ENCODE measurements around the gene GATAD2A.
A peak's percentile ranks its signal among the peaks of the same experiment; 100 is the strongest.

The GATAD2A gene

DNA sequence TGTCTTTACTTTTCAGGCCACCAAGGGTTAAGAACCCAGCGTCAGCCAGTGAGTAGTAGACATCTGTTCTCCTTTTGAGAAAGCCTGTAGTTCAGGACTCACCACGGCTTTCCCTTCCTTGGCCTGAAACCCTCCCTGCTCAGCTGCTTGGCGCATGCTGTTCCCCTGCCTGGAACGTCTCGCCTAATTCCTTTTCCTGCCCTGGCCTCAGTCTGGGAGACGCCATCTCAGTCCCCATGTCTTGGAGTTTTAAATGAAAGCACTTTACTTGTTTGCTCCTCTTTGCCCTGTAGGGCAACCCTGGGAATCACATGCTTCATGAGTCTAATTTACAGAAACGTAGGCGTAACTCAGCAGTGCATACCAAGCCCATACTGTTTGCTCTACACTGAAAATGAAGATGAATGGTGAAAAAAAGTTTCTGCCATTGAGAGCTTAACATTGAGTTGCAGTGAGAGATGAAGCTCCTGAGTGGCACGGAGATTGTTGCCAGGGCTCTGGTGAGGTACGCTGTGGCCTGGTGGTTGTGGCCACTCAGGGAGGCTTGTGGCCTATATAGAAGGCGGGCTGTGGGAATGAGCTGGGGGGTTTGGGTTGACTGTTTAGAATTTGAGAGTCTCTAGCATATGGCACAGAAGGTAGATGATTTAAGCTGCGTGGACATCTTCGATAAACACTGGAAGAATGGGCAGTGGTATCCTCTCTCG lies 52.8 kb downstream of the GATAD2A start:
- peak overlapping the region; percentile 88 for H3K4me3 Mint-ChIP-seq
- H3K9me3 Mint-ChIP-seq = no peaks in the 10 kb centered on the region
- H3K4me1 Mint-ChIP-seq (ENCODE audit: low read depth) = peaks cover 79% of the 10 kb centered on the region
- no peaks in the 10 kb centered on the region for H3K27me3 Mint-ChIP-seq
- H3K36me3 Mint-ChIP-seq (ENCODE audit: low read depth) = no peaks in the 10 kb centered on the region
- H3K27ac Mint-ChIP-seq = peak overlapping the region; percentile 98

DNA sequence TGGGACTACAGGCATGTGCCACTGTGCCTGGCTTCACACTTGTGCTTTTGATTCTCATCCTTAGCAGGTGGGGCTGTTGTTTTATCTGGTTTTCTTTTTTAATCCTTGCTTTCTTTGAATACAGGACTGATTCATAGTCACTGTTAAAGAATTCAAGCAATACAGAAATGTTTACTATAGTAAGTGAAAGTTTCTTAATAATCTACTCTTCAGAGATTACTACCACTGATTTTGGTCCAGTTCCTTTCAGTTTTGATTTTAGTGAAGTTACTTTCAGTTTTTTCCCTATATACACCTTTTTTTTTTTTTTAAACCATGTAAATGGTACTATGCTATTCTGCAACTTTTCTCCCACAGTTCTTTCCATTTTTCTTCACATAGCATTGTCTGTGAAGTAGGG lies 53.6 kb downstream of the GATAD2A start:
- H3K27ac Mint-ChIP-seq = peak overlapping the region; percentile 98
- no peaks in the 10 kb centered on the region for H3K36me3 Mint-ChIP-seq (ENCODE audit: low read depth)
- H3K4me1 Mint-ChIP-seq (ENCODE audit: low read depth) = peaks cover 85% of the 10 kb centered on the region
- H3K9me3 Mint-ChIP-seq = no peaks in the 10 kb centered on the region
- no peaks in the 10 kb centered on the region for H3K27me3 Mint-ChIP-seq
- H3K4me3 Mint-ChIP-seq = peak overlapping the region; percentile 88

DNA sequence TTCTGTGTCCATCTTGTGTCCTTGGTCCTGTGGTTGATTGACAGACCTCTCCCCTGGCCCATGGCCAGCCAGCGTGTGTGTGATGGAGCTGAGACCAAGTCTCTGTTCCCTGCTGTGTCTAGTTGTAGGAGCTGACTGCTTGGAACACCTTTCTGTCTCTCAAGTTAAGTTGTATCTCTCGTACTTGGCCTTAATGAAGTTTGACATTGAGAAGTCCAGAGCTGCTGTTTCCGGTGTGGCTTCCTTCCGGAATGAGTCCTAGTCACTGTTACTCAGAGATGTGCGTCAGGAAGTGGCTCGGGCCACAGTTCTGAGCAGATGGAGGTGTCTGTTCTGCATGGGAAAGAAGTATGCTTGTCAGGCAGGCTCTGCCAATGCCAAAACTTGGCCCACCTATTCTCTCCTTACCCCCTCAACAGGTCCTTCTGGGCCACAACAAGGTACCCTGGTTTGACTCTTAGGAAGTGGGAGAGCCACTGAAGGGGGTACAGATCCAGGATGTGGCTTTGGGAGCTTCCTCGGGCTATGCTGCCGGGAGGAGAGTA lies 54.3 kb downstream of the GATAD2A start:
- Mint-ChIP-seq H3K27me3 (no peaks in the 10 kb centered on the region), H3K4me3 (peak overlapping the region; percentile 88), H3K27ac (peak overlapping the region; percentile 98), H3K4me1 (ENCODE audit: low read depth) (peaks cover 90% of the 10 kb centered on the region), H3K9me3 (no peaks in the 10 kb centered on the region), H3K36me3 (ENCODE audit: low read depth) (peaks cover 6% of the 10 kb centered on the region)

DNA sequence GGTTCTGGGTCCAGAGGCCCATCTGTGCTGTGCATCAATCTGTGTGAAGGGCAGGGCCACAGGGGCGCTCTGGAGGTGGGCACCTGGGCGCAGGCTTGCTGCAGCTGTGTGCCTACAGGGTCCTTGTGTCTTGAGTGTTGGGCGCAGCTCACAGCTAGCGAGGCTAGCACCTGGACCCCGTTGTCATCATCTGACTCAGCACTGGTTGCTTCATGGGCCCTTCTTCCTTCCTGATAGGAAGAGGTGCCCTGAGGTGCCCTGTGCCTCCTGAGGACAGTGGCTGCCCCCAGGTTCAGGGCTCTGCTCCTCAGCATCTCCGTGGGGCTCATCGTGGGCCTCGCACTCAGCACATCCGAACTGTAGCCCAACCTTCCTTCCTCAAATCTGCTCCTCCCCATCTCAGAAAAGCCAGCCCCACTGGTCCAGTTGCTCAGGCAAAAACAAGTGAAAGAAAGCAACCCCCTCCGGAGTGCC lies 54.8 kb downstream of the GATAD2A start:
- no peaks in the 10 kb centered on the region for H3K27me3 Mint-ChIP-seq
- H3K36me3 Mint-ChIP-seq (ENCODE audit: low read depth) = peaks cover 11% of the 10 kb centered on the region
- H3K27ac Mint-ChIP-seq = peak overlapping the region; percentile 98
- H3K4me1 Mint-ChIP-seq (ENCODE audit: low read depth) = peaks cover 92% of the 10 kb centered on the region
- no peaks in the 10 kb centered on the region for H3K9me3 Mint-ChIP-seq
- H3K4me3 Mint-ChIP-seq = peak overlapping the region; percentile 88

DNA sequence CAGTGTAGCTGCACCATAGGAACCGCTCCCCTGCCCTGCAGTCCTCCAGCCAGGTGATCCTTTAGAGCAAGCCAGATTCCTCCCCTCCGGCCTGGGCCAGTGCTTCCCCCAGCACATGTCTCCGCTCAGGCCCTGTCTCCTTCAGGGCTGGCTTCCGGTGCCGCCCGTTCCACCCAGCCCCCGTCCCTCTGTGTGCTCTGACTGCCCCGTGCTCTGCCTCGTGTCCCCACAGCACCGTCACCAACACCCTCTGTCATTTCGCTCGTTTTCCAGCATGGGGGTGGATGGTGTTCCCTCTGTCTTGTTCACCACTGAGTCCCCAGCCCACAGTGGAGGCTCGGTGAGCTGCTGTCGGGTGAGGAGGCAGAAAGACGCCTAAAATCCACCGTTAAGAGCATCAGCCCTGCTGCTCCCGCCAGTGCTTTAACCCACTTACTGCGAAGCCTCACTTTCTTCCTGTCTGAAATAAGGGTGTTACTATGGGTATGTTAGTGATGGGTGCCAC lies 55.3 kb downstream of the GATAD2A start:
- H3K36me3 Mint-ChIP-seq (ENCODE audit: low read depth) = peaks cover 16% of the 10 kb centered on the region
- no peaks in the 10 kb centered on the region for H3K27me3 Mint-ChIP-seq
- peak overlapping the region; percentile 88 for H3K4me3 Mint-ChIP-seq
- H3K4me1 Mint-ChIP-seq (ENCODE audit: low read depth) = peaks cover 90% of the 10 kb centered on the region
- no peaks in the 10 kb centered on the region for H3K9me3 Mint-ChIP-seq
- peak overlapping the region; percentile 98 for H3K27ac Mint-ChIP-seq

DNA sequence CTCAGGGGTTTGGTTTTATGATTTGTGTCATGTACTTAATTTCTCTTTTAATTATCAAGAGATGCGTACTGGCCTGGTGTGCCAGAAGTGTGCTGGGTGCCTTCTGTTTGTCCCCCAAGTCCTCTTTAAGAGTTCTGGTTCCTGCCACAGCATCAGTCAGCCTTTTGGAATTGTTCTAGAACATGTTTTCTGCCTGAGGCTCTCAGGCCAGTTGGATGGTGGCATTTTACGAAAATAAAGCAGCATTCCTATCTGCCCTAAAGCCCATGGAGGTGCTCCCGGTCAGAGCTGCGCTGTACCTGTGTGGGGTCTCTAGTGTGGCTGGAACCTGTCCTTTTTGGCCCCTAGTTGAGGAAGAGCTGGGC lies 55.8 kb downstream of the GATAD2A start:
- H3K9me3 Mint-ChIP-seq = peaks cover 5% of the 10 kb centered on the region
- peak overlapping the region; percentile 88 for H3K4me3 Mint-ChIP-seq
- H3K4me1 Mint-ChIP-seq (ENCODE audit: low read depth) = peaks cover 91% of the 10 kb centered on the region
- peaks cover 21% of the 10 kb centered on the region for H3K36me3 Mint-ChIP-seq (ENCODE audit: low read depth)
- H3K27ac Mint-ChIP-seq = peak overlapping the region; percentile 98
- no peaks in the 10 kb centered on the region for H3K27me3 Mint-ChIP-seq

DNA sequence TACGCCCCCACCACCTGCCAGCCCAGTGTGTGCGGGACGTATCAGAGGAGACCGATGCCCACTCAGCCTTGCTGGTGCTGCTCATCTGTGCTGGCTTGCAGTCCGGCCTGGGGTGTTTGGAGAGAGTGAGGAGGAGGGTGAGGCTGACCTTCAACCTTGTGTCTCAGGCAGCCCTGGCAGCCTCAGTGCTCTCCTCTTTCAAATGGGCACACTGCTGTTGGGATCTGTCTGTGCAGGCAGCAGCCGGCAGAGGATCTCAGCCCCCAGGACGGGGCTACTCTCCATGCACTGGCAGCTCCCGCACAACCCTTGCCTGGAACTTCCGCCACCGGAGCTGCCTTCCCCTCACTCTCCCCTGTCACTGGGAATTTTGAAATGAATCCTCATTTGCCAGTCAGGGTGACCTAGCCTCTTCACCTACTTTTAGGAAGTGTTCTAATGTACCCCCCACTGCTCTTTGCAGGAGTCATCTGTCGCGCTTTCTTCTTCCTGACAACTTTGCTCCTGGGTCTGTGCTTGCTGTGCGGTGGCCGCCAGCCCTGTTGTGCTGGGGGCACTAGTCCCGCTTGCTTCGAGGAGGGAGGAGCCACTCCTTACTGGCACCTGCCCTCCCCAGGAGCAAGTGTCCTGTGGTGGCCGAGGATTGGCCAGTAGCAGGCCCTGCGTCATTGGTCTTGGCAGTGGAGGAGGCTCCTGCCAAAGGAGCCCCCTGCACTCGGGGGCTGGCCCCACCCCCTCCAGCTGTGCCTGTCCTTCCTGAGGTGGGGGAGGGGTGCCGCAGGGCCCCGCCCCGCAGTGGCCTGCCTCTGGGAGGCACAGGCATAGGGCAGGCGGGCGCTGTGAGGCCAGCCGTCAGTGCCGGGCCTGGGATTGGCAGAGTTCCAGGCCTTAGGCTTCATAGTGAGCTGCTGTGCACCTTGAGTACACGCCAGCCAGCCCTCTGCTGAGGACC lies 56.5 kb downstream of the GATAD2A start:
- peak overlapping the region; percentile 88 for H3K4me3 Mint-ChIP-seq
- H3K36me3 Mint-ChIP-seq (ENCODE audit: low read depth) = peaks cover 27% of the 10 kb centered on the region
- H3K4me1 Mint-ChIP-seq (ENCODE audit: low read depth) = peaks cover 87% of the 10 kb centered on the region
- peaks cover 7% of the 10 kb centered on the region for H3K9me3 Mint-ChIP-seq
- no peaks in the 10 kb centered on the region for H3K27me3 Mint-ChIP-seq
- H3K27ac Mint-ChIP-seq = peak overlapping the region; percentile 98

DNA sequence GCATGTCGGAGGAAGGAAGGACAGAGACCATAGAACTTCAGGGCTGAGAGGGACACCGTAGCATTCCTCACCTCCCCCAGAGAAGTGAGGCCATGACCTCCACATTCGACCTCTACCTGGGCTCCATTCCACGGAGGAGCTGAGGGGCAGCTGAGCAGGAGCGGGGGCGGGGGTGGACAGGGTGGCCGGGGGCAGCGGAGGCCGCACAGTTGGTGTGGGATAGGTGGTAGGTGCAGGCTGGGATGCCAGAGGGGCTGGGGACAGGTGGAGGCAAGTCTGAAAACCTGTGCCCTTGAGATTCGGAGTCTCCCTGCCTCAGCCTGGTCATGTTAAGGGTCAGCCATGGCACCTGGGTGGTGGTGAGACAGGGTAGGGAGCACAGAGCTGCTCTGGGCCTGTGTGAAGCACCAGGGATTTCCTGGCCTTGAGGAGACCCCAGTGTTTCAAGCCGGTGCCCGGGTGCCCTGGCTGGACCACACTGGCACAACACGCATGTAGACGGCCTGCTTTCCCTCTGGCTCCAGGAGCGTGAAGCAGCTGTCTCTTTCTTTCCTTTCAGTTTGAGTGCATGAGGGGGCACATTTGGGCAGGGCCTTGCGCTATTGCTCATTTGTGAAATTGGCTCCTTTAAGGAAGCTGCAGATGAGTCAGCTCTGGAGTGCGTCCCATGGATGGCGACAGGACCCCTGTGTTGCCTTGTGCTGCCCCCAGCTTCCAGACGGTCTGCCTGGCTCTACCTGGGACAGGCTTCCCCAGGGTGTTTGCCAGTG lies 58.1 kb downstream of the GATAD2A start:
- Mint-ChIP-seq H3K4me1 (ENCODE audit: low read depth) (peaks cover 75% of the 10 kb centered on the region), H3K4me3 (no peak overlapping the region), H3K27me3 (no peaks in the 10 kb centered on the region), H3K9me3 (peaks cover 19% of the 10 kb centered on the region), H3K27ac (peak overlapping the region; percentile 62), H3K36me3 (ENCODE audit: low read depth) (peaks cover 43% of the 10 kb centered on the region)

DNA sequence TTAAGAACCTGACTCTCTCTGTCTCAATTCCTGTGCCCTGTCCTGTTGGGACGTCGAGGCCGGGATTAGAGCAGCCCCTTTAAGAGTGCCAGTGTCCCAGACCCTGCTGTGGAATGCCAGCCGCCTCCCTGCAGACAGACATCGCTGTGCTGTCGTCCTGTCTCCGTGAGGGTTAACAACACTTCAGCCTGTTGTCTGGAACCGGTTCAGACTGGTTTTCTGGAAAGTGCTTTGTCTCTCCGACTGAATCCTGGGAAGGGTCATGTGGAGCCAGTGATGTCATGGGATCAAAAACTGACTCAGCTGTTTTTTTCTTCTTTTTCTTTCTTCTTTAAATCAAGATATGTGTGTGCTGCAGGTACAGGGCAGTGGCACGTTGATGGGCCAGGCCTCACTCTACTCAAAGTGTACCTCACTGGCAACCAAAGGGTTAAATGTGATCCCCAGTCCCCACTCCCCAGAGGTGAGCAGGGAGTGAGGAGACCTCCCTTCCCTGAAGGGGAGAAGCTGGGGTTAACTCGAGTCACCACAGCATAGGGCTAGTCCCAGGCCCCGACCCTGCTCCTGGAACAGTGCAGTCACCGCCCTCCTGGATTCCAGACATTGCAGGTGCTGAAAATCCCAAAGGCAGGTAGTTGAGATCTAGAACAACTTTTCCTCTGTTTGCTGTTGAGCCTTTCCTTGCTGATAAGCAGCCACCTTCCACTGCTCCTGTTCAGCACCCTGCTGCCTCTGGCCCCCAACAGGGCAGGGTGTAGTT lies 59.0 kb downstream of the GATAD2A start:
- Mint-ChIP-seq H3K27me3 (no peaks in the 10 kb centered on the region), H3K9me3 (peaks cover 22% of the 10 kb centered on the region), H3K4me1 (ENCODE audit: low read depth) (peaks cover 68% of the 10 kb centered on the region), H3K4me3 (no peak overlapping the region), H3K36me3 (ENCODE audit: low read depth) (peaks cover 51% of the 10 kb centered on the region), H3K27ac (peak overlapping the region; percentile 56)

DNA sequence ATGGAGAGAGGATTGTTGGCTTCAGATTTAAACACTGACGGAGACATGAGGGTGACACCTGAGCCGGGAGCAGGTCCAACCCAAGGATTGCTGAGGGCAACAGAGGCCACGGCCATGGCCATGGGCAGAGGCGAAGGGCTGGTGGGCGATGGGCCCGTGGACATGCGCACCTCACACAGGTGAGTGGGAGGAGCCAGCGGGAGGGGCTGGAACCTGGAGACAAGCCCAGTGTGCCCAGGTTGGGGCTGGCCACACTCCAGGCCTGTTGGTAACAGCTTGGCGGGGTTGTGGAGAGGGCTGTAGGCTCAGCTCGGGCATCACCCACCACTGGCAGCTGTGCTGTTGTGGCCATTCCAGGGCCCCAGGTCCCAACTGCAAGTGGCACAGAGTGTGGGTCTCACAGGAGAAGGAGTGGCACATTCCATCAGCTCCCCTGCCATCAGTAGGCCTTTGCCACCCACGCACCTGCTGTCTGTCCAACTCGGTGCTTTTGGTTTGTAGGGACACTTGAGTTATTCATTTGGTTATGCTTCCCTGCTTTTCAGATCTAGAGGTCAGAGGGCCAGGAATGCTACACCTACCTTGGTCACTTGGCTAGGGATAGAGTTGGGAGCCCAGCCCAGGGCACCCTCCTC lies 60.1 kb downstream of the GATAD2A start:
- peaks cover 60% of the 10 kb centered on the region for H3K36me3 Mint-ChIP-seq (ENCODE audit: low read depth)
- H3K27me3 Mint-ChIP-seq = no peaks in the 10 kb centered on the region
- H3K27ac Mint-ChIP-seq = peak overlapping the region; percentile 11
- no peak overlapping the region for H3K4me3 Mint-ChIP-seq
- peaks cover 22% of the 10 kb centered on the region for H3K9me3 Mint-ChIP-seq
- peaks cover 64% of the 10 kb centered on the region for H3K4me1 Mint-ChIP-seq (ENCODE audit: low read depth)

DNA sequence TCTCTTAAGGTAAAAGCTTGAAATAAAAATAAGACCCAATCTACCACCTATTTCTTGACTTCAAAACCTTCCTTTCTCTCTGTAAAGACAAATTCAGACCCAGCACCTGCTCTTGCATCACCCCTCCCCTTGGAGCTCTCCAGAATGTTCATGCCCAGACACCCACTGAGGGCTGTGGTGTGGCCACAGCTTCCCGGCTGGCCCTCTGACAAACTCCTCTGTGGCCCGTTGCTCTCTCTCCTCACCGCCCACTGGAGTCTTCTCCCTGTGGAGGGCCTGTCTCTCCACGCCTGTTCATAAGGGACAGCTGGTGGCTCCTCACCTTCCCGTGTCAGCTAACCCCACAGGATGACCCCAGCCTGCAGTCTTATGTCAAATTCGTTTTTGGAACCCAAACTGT lies 60.7 kb downstream of the GATAD2A start:
- Mint-ChIP-seq H3K4me1 (ENCODE audit: low read depth) (peaks cover 64% of the 10 kb centered on the region), H3K4me3 (no peak overlapping the region), H3K27me3 (no peaks in the 10 kb centered on the region), H3K27ac (peak overlapping the region; percentile 7), H3K9me3 (peaks cover 22% of the 10 kb centered on the region), H3K36me3 (ENCODE audit: low read depth) (peaks cover 64% of the 10 kb centered on the region)

DNA sequence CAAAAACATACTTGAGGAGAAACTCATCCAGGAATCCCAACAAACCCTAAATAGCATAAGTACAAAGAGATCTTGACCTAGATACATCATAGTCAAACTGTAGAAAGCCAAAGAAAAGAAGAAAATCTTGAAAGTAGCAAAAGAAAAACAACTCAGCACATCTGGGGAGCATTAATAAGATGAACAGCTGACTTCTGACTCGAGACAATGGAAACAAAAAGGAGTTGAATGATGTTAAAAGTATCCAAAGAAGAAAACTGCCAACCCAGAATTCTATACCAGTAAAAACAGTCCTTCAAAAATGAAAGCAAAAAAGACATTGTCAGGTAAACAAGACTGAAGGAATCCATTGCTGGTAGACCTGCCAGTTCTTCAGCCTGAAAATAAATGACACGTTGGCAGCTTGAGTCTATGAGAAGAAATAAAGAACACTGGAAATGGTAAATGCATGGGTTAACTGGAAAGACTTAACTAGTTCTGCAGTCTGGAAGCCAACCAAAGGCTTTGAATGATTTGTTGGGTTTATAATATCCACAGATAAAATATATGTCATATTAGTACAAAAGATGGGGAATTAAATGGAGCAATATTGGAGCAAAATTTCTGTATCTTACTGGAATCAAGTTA lies 63.1 kb downstream of the GATAD2A start:
- Mint-ChIP-seq H3K36me3 (ENCODE audit: low read depth) (peaks cover 79% of the 10 kb centered on the region), H3K27me3 (no peaks in the 10 kb centered on the region), H3K4me3 (no peak overlapping the region), H3K9me3 (peaks cover 22% of the 10 kb centered on the region), H3K27ac (no peak overlapping the region), H3K4me1 (ENCODE audit: low read depth) (peaks cover 64% of the 10 kb centered on the region)

DNA sequence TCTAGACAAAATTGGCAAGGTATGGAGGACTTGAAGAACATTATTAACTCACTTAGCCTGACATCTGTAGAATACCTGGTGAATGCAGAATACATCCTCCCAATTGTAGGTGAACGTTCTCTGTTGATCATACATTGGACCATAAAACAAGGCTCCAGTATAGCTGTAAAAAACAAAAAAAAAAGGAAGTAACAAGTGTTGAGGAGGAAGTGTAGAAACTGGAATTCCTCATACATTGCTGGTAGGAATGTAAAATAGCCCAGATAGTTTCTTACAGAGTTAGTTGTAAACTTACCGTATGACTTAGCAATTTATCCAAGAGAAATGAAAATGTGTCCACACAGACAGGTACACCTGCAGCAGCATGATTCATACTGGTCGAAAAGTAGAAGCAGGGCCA lies 65.1 kb downstream of the GATAD2A start:
- H3K4me1 Mint-ChIP-seq (ENCODE audit: low read depth) = peaks cover 65% of the 10 kb centered on the region
- H3K27me3 Mint-ChIP-seq = no peaks in the 10 kb centered on the region
- H3K4me3 Mint-ChIP-seq = no peak overlapping the region
- peaks cover 77% of the 10 kb centered on the region for H3K36me3 Mint-ChIP-seq (ENCODE audit: low read depth)
- peak overlapping the region; percentile 65 for H3K27ac Mint-ChIP-seq
- H3K9me3 Mint-ChIP-seq = peaks cover 22% of the 10 kb centered on the region

Measured in stimulated activated naive CD8-positive, alpha-beta T cell treated with anti-CD3 and anti-CD28 coated beads, Interleukin-15, Interleukin-2, amounts not matched to agents 100 ng/mL and 50 ng/mL, for 24 hours (primary cell).